SH-SY5Y (cell line): ENCODE results near the gene VAV2.

Source experiments
- GATA2 ChIP-seq: IDR thresholded peaks from 2 replicates; pipeline ENCODE4 v1.6.1; 2011; ENCODE audit warnings: mild to moderate bottlenecking, low read depth, low read length
- GATA3 ChIP-seq: IDR thresholded peaks from 2 replicates; pipeline ENCODE4 v1.6.1; 2011; ENCODE audit warnings: low read depth, mild to moderate bottlenecking, low read length, moderate library complexity

DNA sequence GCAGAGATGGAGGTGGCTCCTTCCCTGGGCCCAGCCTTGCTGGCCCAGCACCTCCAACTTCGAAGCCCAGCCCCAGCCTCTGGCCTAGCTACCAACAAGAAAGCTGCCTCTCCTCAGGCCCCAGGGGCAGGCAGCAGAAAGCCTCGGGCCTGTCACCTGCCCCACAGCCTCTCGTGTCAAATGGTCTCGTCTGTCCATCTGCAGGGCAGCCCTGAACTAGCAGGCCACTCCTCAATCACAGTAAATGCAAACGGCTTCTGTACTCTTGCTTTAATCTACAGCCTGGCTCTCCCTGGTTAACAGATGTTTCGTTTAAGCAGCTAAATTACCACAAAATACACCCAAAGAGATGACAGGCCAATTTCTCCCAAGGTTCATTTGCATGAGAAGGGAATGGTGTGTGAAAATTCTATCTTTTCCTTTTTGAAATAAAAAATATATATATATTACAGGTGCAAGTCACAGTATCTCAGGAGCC lies 21.5 kb downstream of the VAV2 start:
- TF ChIP-seq GATA2 (no peak), GATA3 (no peak)
